Skeletal muscle cell (primary cell): ENCODE data around the gene HAGHL.
"Not testable (repeated sequence)": the region's sequence is repeated elsewhere in the genome, so short reads cannot be mapped to it uniquely, and the experiment has no call there.

Source experiments
- DNase-seq: peaks from one replicate; pipeline ENCODE4 v3.0.0-alpha.2; 2010; ENCODE audit warnings: low read depth
- H3K4me3 ChIP-seq: 2 replicates; pipeline ENCODE4 v1.5.1; 2011; ENCODE audit warnings: low read depth, mild to moderate bottlenecking, control low read depth, low read length, moderate library complexity

HAGHL gene

GRCh38 chr16:728890-729744 lies 2.2 kb downstream of the HAGHL start:
- peak overlapping the region; percentile 81 for H3K4me3 ChIP-seq
- DNase-seq: no peak

GRCh38 chr16:729768-730665 lies 3.1 kb downstream of the HAGHL start:
- no peak overlapping the region for H3K4me3 ChIP-seq
- no peak for DNase-seq

GRCh38 chr16:730666-731509 lies 4.0 kb downstream of the HAGHL start:
- no peak for DNase-seq
- H3K4me3 ChIP-seq: no peak overlapping the region

GRCh38 chr16:732332-732731 lies 5.4 kb downstream of the HAGHL start:
- no peak for DNase-seq
- no peak overlapping the region for H3K4me3 ChIP-seq

GRCh38 chr16:732936-733335 lies 6.0 kb downstream of the HAGHL start:
- no peak overlapping the region for H3K4me3 ChIP-seq
- DNase-seq: no peak

GRCh38 chr16:733382-734207 lies 6.7 kb downstream of the HAGHL start:
- DNase-seq: no peak

GRCh38 chr16:734208-734980 lies 7.5 kb downstream of the HAGHL start:
- DNase-seq: no peak
- H3K4me3 ChIP-seq: no peak overlapping the region

More at GRCh38 chr16:733382-734207, 6.7 kb downstream of the HAGHL start:
- H3K4me3 ChIP-seq: no peak overlapping the region

GRCh38 chr16:734981-735881 lies 8.3 kb downstream of the HAGHL start:
- no peak overlapping the region for H3K4me3 ChIP-seq

GRCh38 chr16:735982-736453 lies 9.1 kb downstream of the HAGHL start:
- no peak for DNase-seq
- no peak overlapping the region for H3K4me3 ChIP-seq

More at GRCh38 chr16:734981-735881, 8.3 kb downstream of the HAGHL start:
- DNase-seq: no peak

GRCh38 chr16:736936-737481 lies 10.1 kb downstream of the HAGHL start:
- no peak overlapping the region for H3K4me3 ChIP-seq
- no peak for DNase-seq

GRCh38 chr16:739560-740458 lies 12.9 kb downstream of the HAGHL start:
- no peak for DNase-seq
- peak overlapping the region; percentile 91 for H3K4me3 ChIP-seq

GRCh38 chr16:740459-740763 lies 13.5 kb downstream of the HAGHL start:
- peak overlapping the region; percentile 91 for H3K4me3 ChIP-seq
- no peak for DNase-seq

GRCh38 chr16:740764-741505 lies 14.0 kb downstream of the HAGHL start, which contains the start of gene CIAO3:
Gene CIAO3 (minus strand): TSS chr16:740997. CDS start chr16:740985, 12 bp downstream.
- DNase-seq: peak; percentile 71
- peak within 1 kb of the TSS; percentile 91 for H3K4me3 ChIP-seq

- DNase-seq: no peak
- no peak overlapping the region for H3K4me3 ChIP-seq
These were observed 15.2 kb downstream of the HAGHL start for GRCh38 chr16:741986-742629.

GRCh38 chr16:742894-743293 lies 16.0 kb downstream of the HAGHL start:
- not testable (repeated sequence) for DNase-seq, H3K4me3 ChIP-seq
